GM19240 (cell line): ENCODE measurements around the gene SUGP2.
"Not testable (repeated sequence)": the region's sequence is repeated elsewhere in the genome, so short reads cannot be mapped to it uniquely, and the experiment has no call there.

Source experiments
- DNase-seq: peaks from one replicate; pipeline ENCODE4 v3.0.0; 2011; ENCODE audit warnings: low spot score; ENCODE audit not compliant: insufficient read length

Gene SUGP2

DNA sequence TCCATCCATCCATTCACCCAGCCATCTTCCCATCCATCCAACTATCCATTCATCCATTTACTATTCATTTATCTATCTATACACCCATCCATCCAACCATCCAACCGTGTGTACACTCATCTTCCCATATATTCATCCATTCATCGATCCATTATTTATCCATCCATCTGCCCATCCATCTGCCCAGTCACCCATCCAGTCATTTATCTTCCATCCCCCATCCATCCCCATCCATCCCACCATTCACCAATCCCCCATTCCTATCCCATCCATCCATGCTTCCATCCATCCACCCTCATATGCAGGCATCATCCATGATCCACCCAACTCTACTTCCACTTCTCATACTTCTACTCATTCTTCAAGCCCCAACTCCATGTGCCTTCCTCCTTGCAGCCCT lies 78.3 kb downstream of the SUGP2 start:
- no peak for DNase-seq

- no peak for DNase-seq
These were observed 79.2 kb downstream of the SUGP2 start for GRCh38 chr19:18954094-18954493.

DNA sequence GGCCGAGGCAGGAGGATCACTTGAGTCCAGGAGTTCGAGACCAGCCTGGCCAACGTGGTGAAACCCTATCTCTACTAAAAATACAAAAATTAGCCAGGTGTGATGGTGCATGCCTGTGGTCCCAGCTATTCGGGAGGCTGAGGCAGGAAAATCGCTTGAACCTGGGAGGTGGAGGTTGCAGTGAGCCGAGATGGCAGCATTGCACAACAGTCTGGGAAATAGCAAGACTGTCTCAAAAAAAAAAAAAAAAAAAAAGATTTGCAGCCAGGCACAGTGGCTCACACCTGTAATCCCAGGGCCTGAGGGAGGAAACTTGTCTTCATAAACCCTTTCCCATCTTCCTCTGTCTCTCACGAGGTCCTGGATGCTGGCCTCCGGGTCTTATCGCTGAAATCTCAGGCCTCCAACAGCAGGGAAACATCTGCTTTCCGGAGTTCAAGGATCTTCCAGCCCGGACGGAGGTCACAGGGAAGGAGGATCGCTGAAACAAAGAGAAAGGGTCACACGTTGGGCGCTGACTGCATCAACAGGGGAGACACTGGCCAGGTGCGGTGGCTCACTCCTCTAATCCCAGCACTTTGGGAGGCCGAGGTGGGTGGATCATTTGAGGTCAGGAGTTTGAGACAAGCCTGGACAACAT lies 80.8 kb downstream of the SUGP2 start:
- DNase-seq, result not testable (repeated sequence)

- no peak for DNase-seq
These were observed 81.5 kb downstream of the SUGP2 start for GRCh38 chr19:18951721-18952281.

DNA sequence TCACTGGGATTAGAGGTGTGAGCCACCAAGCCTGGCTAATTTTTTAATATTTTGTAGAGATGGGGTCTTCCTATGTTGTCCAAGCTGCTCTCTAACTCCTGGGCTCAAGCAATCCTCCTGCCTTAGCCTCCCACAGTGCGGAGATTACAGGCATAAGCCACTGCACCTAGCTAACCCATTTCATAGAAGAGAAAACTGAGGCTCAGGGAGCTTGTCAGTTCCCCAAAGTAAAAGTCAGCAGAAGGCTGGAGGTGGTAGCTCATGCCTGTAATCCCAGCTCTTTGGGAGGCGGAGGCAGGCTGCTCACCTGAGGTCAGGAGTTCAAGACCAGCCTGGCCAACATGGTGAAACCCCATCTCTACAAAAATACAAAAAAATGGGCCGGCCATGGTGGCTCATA lies 83.5 kb downstream of the SUGP2 start:
- DNase-seq, result no peak

GRCh38 chr19:18948976-18949356 lies 84.4 kb downstream of the SUGP2 start:
- DNase-seq, result no peak

DNA sequence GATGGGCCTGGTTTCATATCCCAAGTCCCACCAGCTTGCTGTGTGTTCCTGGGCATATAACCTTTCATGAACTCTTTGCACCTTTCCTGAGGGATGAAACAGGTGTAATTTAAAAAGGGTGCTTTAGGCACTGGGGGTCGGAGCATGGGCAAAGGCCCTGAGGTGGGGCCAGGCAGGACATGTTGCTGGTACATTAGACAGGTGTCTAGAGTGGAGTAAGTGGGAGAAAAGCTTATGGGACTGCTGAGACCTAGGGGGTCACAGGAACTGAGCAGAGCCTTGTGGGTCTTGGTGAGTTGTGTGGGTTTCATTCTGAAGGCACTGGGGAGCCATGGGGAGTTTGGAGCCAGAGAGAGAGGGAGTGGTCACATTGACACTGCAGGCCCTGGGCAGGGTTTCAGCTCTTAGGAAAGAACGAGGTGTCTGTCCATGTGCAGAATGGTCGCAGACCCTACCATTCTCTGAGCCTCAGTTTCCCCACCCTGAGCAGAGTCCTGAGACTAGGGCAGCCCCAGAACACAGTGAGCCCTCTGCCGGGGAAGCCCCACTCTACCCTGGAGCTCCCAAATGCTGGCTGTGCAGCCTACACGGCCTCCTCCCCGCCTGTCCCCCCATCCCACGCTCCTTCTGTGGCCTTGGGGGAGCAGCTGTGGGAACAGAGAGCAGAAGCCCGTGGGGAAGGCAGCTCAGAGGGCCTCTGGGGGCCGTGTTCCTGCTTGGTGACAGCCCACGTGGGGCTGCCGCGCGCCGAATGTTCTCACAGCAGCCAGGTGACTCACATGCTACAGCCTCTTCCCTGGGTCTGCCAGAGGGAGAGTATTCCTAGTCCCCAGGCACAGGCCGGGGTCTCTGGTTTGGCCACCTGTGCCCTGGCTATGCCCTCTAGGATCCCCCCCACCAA lies 85.0 kb downstream of the SUGP2 start:
- DNase-seq, result no peak

DNA sequence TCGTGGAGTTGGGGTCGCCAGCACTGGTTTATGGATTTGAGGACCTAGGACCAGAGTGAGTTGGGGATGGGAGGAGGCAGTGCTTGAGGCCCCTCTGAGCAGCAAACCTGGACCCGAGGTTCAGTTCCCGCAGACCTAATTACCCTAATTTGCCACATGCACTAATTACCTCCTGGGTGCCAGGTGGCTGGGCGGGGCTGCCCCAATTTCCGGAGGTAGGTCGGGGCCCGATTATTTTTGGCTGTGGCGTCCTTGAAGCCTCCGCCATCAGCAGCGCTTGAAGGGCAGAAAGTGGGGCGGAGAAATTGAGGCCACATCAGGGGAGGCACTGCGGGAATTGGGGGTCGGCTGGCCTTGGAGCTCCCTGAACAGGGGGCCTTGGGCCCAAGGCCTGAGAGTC lies 86.4 kb downstream of the SUGP2 start:
- no peak for DNase-seq

GRCh38 chr19:18946335-18946734 lies 87.0 kb downstream of the SUGP2 start:
- no peak for DNase-seq

- no peak for DNase-seq
These were observed 88.0 kb downstream of the SUGP2 start for GRCh38 chr19:18945297-18945696.

DNA sequence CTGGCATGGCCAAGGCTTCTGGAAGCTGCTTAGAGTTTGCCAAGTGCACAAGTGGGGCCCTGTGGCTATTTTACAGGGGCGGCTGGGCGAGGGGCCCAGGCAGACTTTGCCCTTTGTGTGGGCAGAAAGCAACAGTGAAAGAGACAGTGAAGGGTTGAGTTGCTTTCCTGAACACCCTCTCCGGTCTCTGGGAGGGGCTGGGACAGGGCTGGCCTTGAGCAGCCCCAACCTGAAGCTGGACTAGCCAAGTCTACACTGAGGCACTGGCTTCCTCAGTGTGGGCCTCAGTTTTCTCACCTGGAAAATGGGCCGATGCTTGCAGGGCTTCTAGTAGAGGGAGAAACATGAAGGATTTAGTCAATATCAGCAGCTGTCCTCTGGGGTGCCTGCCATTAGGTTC lies 89.9 kb downstream of the SUGP2 start:
- DNase-seq, result no peak

- DNase-seq, result no peak
These were observed 90.6 kb downstream of the SUGP2 start for GRCh38 chr19:18942692-18943091.

DNA sequence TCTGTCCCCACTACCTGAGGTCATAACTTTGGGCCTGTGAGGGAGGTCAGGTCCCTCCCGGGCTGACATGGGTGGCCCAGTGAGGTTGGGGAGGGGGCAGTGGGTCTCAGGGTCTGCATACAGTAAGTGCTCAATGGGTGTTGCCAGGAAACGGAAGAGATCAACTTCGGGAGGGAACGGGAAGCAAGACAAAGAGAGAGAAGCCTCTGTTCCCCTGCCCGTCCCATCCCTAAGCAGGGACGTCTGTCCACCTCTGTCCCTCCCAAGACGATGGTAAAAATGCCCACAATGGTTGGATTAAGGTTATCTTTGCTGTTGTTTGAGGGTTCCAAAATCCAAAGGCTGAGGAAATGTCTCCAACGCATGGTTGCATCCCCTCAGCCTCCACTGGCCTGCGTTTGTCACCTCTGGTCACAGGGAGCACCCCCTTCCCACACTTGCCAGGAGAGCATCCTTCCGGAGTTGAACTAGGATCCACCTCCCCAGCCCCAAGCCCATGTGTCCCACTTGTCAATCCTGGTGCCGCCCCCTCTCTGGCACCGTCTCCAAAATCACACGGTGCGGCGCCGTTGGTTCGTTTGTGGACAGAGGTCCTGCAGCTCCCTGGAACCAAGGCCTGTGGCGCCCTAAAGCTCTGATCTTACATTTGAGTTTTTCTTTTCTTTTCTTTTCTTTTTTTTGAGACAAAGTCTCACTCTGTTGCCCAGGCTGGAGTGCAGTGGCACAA lies 91.5 kb downstream of the SUGP2 start:
- no peak for DNase-seq
